Measurements from ENCODE around the gene ACTG2.

- no peak for TF ChIP-seq EZH2 (IDR thresholded peaks at IDR 0.05; ENCODE audit: borderline replicate concordance, low read depth, low read length, poor library complexity, severe bottlenecking)
- TF ChIP-seq CTCF (conservative IDR thresholded peaks at IDR 0.05; ENCODE audit: low read depth, low read length) = no peak
Measured at GRCh38 chr2:73910873-73911547, 18.2 kb downstream of the ACTG2 start.
